Fibroblast of lung (primary cell): ENCODE measurements around the gene NEFH. TPM values are rescaled to one million over a fixed set of nuclear protein-coding genes. Genes with fewer than 3 reads are reported as not detected.
A peak's percentile ranks its signal among the peaks of the same experiment; 100 is the strongest.

Experiments
- DNase-seq, 2 donors: peaks; one replicate each; pipeline versions ENCODE4 v3.0.0 to v3.0.0-alpha.2; 2010; ENCODE audit warnings: low read depth in 2 of 2
- H2AFZ ChIP-seq: 2 replicates; pipeline ENCODE4 v1.5.1; 2012; ENCODE audit warnings: low read length, control low read depth, inconsistent platforms
- H3K27ac ChIP-seq: 2 replicates; pipeline ENCODE4 v1.5.1; 2011; ENCODE audit warnings: low read length, control low read depth; ENCODE audit not compliant: insufficient read depth
- H3K27me3 ChIP-seq: 2 replicates; pipeline ENCODE4 v1.5.1; 2011; ENCODE audit warnings: mild to moderate bottlenecking, low read length; ENCODE audit not compliant: control insufficient read depth, insufficient read depth
- H3K36me3 ChIP-seq: 2 replicates; pipeline ENCODE4 v1.5.1; 2011; ENCODE audit warnings: low read length; ENCODE audit not compliant: control insufficient read depth, insufficient read depth
- H3K4me1 ChIP-seq: 2 replicates; pipeline ENCODE4 v1.5.1; 2011; ENCODE audit warnings: low read length; ENCODE audit not compliant: control insufficient read depth, insufficient read depth; ENCODE audit errors: extremely low read depth
- H3K4me2 ChIP-seq: 2 replicates; pipeline ENCODE4 v1.5.1; 2011; ENCODE audit warnings: low read length, control low read depth; ENCODE audit not compliant: insufficient read depth; ENCODE audit errors: extremely low read depth
- H3K4me3 ChIP-seq, 4 experiments: fragments of 200-600 bp in 1 of 4; sonication (generic) in 1 of 4; replicated peaks in 1 of 4; 2 replicates each; pipeline ENCODE4 v1.5.1; 2011 to 2016; ENCODE audit warnings: low read length in 4 of 4, low read depth in 3 of 4, mild to moderate bottlenecking in 3 of 4, control low read depth in 2 of 4, inconsistent platforms in 1 of 4, mixed read lengths in 1 of 4; ENCODE audit not compliant: insufficient read depth in 1 of 4; ENCODE audit errors: control extremely low read depth in 1 of 4
- H3K79me2 ChIP-seq: 2 replicates; pipeline ENCODE4 v1.5.1; 2012; ENCODE audit warnings: mild to moderate bottlenecking, low read length, inconsistent platforms; ENCODE audit not compliant: control insufficient read depth, insufficient read depth
- H3K9ac ChIP-seq: 2 replicates; pipeline ENCODE4 v1.5.1; 2011; ENCODE audit warnings: mild to moderate bottlenecking, low read length, control low read depth; ENCODE audit not compliant: insufficient read depth
- H3K9me3 ChIP-seq: 2 replicates; pipeline ENCODE4 v1.5.1; 2012; ENCODE audit warnings: low read depth, low read length; ENCODE audit not compliant: control insufficient read depth, insufficient read depth
- H4K20me1 ChIP-seq: 2 replicates; pipeline ENCODE4 v1.5.1; 2011; ENCODE audit warnings: low read length; ENCODE audit not compliant: control insufficient read depth, insufficient read depth; ENCODE audit errors: extremely low read depth
- CTCF ChIP-seq, 2 donors: IDR thresholded peaks in 1 of 2; conservative IDR thresholded peaks in 1 of 2; 1 replicate in 1 of 2; 2 replicates in 1 of 2; pipeline ENCODE4 v1.5.1; 2011 to 2012; ENCODE audit warnings: low read length in 2 of 2, control low read depth in 1 of 2, inconsistent platforms in 1 of 2, low read depth in 1 of 2, mild to moderate bottlenecking in 1 of 2
- EZH2 ChIP-seq: IDR thresholded peaks from 2 replicates; pipeline ENCODE4 v1.5.1; 2012; ENCODE audit warnings: low read length, control low read depth, mild to moderate bottlenecking; ENCODE audit errors: missing control alignments
- polyA plus RNA-seq, 2 donors: library from polyadenylated mRNA; depleted of rRNA in 1 of 2; stranded (reverse) in 1 of 2; unstranded in 1 of 2; fragments of >200 nt; gene quantifications; 2 replicates each; pipeline ENCODE4 v1.2.1, GENCODE V29; 2011 to 2012; ENCODE audit warnings: missing spikeins in 1 of 2
- total RNA-seq: library from RNA; depleted of rRNA; stranded (reverse); fragments of >200 nt; gene quantifications from 2 replicates; pipeline ENCODE4 v1.2.1, GENCODE V29; 2014

The NEFH gene
- total and polyA plus RNA-seq, 2 donors (not counting 1 experiment from before 2014, with no cell fraction given), result 0.17 to 0.37 TPM

GRCh38 chr22:29464581-29464980 is 15.4 kb upstream of the NEFH start:
- Histone ChIP-seq H3K9ac (no peak overlapping the region), H3K4me3 (no peak overlapping the region), H3K4me1 (no peaks in the 10 kb centered on the region), H2AFZ (no peak overlapping the region), H3K4me2 (no peak overlapping the region), H4K20me1 (no peaks in the 10 kb centered on the region), H3K9me3 (no peaks in the 10 kb centered on the region), H3K36me3 (no peaks in the 10 kb centered on the region), H3K27me3 (peaks cover 5% of the 10 kb centered on the region), H3K27ac (no peak overlapping the region), H3K79me2 (no peaks in the 10 kb centered on the region)
- no peak for DNase-seq
- TF ChIP-seq CTCF (conservative IDR thresholded peaks at IDR 0.05 in 1 of 2, IDR thresholded peaks at IDR 0.05 in 1 of 2; ENCODE audit: low read depth in 1 of 2, low read length in 2 of 2) (no peak), EZH2 (no peak)

DNA sequence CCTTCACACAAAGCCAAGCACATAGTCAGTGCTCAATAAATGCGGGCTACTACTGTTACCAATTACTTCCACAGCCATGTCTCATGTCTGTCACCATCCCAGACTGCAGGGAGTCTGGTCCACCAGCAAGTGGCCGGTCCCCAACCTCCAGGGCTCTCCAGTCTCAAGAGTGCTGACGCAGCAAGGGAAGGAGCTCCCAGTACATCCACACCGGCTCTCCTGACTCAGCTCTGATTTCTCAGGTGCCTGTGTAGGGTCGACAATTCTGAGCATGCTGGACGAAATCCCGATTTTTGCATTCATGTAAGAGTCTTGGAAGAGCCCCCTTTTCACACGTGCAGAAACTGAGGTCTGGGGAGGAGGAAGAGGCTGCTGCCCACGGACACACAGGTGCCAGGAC is 10.3 kb upstream of the NEFH start:
- TF ChIP-seq CTCF (conservative IDR thresholded peaks at IDR 0.05 in 1 of 2, IDR thresholded peaks at IDR 0.05 in 1 of 2; ENCODE audit: low read depth in 1 of 2, low read length in 2 of 2) (no peak), EZH2 (no peak)
- no peaks in the 10 kb centered on the region for H3K4me1 ChIP-seq
- no peak overlapping the region for H3K27ac ChIP-seq
- H3K79me2 ChIP-seq, result no peaks in the 10 kb centered on the region
- no peak for DNase-seq
- H3K4me2 ChIP-seq, result no peak overlapping the region
- H2AFZ ChIP-seq, result no peak overlapping the region
- H3K27me3 ChIP-seq, result peaks cover 9% of the 10 kb centered on the region
- no peaks in the 10 kb centered on the region for H3K36me3 ChIP-seq
- H3K9me3 ChIP-seq, result no peaks in the 10 kb centered on the region
- H3K9ac ChIP-seq, result no peak overlapping the region
- H3K4me3 ChIP-seq, result no peak overlapping the region
- H4K20me1 ChIP-seq, result no peaks in the 10 kb centered on the region

DNA sequence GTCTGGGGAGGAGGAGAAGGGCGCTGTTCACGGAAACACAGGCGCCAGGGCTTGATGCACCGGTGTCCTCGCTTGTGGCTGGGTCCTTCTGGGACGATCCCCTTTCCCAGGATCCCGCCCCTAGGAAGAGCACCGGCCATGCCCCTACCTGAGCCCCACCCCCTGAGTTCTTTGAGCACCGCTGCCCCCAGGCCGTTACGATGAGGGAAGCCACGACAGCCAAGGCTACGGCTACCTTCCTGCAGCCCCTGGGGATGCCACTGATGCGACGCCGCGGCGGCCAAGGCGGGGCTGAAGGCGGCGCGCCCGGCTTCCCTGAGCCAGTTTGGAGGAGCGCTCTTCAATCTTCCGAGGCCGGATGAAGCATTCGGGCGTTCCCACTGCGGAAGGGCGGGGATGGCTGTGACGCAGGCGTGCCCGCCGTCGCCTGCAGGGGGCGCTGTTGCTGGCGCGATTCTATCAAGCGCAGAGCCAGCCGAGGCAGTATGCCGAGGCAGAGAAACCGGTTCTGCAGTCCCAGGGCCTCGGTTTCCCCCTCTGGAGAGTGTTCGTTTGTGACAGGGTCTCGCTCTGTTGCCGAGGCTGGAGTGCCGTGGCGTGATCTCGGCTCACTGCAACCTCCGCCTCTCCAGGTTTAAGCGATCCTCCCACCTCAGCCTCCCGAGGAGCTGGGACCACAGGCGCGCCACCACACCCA is 9.7 kb upstream of the NEFH start:
- no peak overlapping the region for H3K4me3 ChIP-seq
- H3K36me3 ChIP-seq, result no peaks in the 10 kb centered on the region
- no peaks in the 10 kb centered on the region for H3K4me1 ChIP-seq
- peaks cover 9% of the 10 kb centered on the region for H3K27me3 ChIP-seq
- H4K20me1 ChIP-seq, result no peaks in the 10 kb centered on the region
- TF ChIP-seq EZH2 (no peak), CTCF (conservative IDR thresholded peaks at IDR 0.05 in 1 of 2, IDR thresholded peaks at IDR 0.05 in 1 of 2; ENCODE audit: low read depth in 1 of 2, low read length in 2 of 2) (peak; percentile 57 to 77)
- H3K79me2 ChIP-seq, result no peaks in the 10 kb centered on the region
- H3K9ac ChIP-seq, result peak overlapping the region; percentile 23
- H3K9me3 ChIP-seq, result no peaks in the 10 kb centered on the region
- H2AFZ ChIP-seq, result peak overlapping the region; percentile 45
- H3K27ac ChIP-seq, result no peak overlapping the region
- H3K4me2 ChIP-seq, result peak overlapping the region; percentile 25
- peak; percentile 20 to 50 for DNase-seq
